Mononuclear cell (primary cell): Measurements from ENCODE around the gene UPB1. TPM values are rescaled to one million over a fixed set of nuclear protein-coding genes. Genes with fewer than 3 reads are reported as not detected.

Experiments
- H3K27me3 ChIP-seq: 2 replicates; pipeline ENCODE4 v1.6.0; 2011; ENCODE audit warnings: low read length, control low read depth; ENCODE audit not compliant: insufficient read depth
- H3K4me1 ChIP-seq: 2 replicates; pipeline ENCODE4 v1.5.1; 2011; ENCODE audit warnings: mild to moderate bottlenecking, low read length, control low read depth; ENCODE audit not compliant: insufficient read depth
- H3K4me3 ChIP-seq: 2 replicates; pipeline ENCODE4 v1.5.1; 2011; ENCODE audit warnings: mild to moderate bottlenecking, low read length, moderate library complexity
- H3K9me3 ChIP-seq: 2 replicates; pipeline ENCODE4 v1.5.1; 2011; ENCODE audit warnings: low read depth, mild to moderate bottlenecking, control low read depth, low read length
- total RNA-seq: library from RNA; depleted of rRNA; stranded (reverse); fragments of >200 nt; gene quantifications from one replicate; pipeline ENCODE4 v1.2.3, GENCODE V29; 2012

UPB1 gene
- total RNA-seq, 1 donor: 3.6 TPM

DNA sequence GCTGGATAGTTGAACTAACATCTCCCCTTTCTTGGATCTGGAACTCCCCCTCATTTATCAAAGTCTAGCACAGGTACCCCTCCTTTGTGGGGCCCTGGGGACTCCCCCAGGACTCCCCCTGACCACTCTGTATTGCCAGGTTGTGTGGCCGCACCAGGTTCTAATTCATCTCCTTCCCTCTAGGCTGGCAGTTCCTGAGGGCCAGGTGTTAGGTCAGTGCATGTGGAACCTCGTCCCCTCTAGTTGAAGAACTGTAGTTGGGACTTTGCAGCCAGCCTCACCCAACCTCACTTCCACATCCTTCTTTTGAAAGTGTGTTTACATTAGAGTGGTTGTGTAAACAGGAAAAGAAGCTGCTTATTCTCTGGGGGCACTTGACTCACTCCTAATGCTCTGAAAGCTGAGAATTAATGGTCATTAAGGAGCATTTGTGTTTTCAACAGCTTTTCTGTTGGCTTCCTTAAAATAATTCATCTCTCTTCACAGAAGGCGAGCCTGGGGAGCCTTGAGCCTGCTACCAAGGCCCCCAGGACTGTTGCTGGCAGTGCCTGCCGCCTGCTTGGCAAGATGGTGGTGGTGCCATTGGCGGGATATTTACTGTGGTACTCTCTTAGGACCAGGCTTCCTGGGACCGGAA, 11.8 kb downstream of the UPB1 start:
- peaks cover 91% of the 10 kb centered on the region for H3K4me1 ChIP-seq
- no peaks in the 10 kb centered on the region for H3K27me3 ChIP-seq
- no peak overlapping the region for H3K4me3 ChIP-seq
- H3K9me3 ChIP-seq: no peaks in the 10 kb centered on the region

DNA sequence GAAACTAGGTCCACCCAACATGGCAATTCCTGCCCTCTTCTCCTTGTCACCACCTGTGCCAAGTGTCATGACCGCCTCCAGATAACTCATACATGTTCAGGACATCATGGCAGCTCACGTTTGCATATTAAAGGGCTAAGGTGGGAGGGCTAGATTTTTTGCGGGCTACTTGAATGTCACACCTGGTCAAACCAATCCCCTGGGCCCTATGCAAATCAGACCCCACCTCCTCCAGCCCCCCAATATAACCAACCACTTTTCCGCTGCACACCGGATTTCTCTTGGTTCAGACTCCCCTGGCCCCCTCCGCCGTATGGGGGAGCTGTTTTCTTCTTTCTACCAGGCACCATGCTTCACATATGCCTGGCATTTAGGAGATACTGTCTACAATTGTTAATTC, 12.6 kb downstream of the UPB1 start:
- Histone ChIP-seq H3K4me1 (peaks cover 93% of the 10 kb centered on the region), H3K4me3 (no peak overlapping the region), H3K9me3 (no peaks in the 10 kb centered on the region), H3K27me3 (no peaks in the 10 kb centered on the region)

DNA sequence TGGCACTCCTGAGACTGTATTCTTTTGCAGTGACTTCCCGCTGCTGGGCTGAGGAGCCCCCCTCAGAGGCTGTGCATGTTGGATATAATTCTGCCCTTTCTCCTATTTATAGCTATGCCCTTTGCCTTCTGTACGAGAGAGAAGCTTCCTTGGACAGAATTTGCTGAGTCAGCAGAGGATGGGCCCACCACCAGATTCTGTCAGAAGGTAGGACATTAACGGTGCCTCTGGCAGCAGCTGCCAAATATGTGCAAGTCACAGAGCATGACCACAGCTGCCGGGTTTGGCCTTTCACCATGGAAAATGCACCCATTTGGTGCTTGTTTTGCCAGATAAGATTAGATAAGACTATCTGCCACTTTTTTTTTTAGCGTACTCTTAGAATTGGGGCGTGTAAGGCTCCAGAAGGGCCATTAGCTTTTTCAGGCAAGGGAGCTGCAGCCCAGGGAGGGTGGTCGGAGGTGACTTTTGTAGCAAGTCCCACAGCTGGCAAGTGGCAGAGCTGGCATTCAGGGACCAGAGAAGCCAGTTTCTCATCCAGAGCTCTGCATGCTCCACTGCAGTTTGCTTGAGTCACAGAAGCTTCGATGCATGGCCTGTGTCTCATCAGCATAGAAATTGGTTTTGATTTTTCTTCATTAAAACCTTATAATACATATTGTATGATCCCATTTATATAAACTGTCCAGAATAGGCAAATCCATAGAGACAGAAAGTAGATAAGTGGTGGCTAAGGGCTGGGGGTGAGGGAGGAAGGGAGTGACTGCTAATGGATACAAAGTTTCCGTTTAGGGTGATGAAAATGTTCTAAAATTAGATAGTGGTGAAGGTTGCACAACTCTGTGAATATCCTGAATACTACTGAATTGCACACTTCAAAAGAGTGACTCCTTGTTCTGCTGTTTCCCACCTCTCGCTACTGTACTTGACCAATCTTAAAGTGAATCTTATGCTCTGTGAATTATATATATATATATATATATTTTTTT, 15.8 kb downstream of the UPB1 start:
- H3K4me3 ChIP-seq: no peak overlapping the region
- H3K4me1 ChIP-seq: peaks cover 91% of the 10 kb centered on the region
- no peaks in the 10 kb centered on the region for H3K9me3 ChIP-seq

DNA sequence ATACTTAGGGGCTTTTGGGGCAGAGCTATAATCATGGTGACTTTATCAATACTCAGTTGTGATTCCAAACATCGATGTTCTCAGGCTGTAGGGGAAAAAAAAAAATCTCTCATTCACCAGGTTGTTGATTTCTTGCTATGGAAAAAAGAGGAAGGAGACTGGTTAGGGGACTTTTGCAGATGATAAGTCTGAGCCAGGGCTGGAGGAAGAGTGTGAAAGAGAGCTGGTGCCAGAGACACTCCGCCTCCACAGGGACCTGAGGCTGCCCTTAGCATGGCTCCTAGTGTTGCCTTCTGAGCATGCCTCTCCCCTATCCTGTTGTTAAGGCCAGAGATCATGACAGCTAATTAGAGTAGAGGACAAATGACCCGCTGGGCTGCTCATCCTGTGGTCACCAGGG, 16.9 kb downstream of the UPB1 start:
- Histone ChIP-seq H3K4me1 (peaks cover 90% of the 10 kb centered on the region), H3K4me3 (no peak overlapping the region), H3K9me3 (no peaks in the 10 kb centered on the region), H3K27me3 (no peaks in the 10 kb centered on the region)

More for the DNA sequence above, 15.8 kb downstream of the UPB1 start:
- H3K27me3 ChIP-seq: no peaks in the 10 kb centered on the region

DNA sequence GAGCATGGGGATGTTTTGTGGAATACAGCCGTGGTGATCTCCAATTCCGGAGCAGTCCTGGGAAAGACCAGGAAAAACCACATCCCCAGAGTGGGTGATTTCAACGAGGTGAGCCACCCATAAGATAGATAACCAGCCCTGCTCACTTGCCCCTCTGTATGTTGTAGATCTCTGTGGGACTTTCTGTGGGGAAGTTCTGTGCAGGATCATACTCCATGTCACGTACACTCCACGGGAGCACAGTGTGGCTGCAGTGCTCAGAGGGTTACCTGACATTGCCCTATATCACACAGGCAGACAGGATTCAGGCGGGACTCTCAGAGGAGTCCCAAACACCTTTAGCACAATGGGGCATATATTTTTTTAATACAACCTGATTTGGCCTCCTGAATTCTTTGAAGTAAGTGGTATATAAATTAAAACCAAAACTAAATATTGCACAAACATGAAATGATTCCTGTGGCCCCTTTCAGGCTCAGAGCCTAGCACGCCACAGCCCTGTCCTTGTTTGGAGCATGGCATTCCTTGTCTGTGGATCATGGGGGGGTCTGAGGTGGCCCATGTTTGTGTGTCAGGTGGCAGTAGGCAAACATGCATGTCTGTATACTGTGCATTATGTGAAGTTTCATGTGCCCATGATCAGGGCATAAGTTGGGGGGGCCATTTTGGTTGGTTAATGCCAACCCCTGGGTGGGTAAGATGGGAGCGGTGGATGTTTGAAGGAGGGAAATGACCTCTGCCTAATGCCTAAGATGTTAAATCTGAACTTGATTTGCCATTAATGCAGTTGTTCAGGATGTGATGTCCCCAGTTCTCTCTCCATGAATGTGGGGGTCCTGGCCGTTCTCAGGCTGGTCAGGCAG, 18.5 kb downstream of the UPB1 start:
- no peaks in the 10 kb centered on the region for H3K27me3 ChIP-seq
- H3K9me3 ChIP-seq: no peaks in the 10 kb centered on the region
- H3K4me1 ChIP-seq: peaks cover 83% of the 10 kb centered on the region
- H3K4me3 ChIP-seq: no peak overlapping the region

DNA sequence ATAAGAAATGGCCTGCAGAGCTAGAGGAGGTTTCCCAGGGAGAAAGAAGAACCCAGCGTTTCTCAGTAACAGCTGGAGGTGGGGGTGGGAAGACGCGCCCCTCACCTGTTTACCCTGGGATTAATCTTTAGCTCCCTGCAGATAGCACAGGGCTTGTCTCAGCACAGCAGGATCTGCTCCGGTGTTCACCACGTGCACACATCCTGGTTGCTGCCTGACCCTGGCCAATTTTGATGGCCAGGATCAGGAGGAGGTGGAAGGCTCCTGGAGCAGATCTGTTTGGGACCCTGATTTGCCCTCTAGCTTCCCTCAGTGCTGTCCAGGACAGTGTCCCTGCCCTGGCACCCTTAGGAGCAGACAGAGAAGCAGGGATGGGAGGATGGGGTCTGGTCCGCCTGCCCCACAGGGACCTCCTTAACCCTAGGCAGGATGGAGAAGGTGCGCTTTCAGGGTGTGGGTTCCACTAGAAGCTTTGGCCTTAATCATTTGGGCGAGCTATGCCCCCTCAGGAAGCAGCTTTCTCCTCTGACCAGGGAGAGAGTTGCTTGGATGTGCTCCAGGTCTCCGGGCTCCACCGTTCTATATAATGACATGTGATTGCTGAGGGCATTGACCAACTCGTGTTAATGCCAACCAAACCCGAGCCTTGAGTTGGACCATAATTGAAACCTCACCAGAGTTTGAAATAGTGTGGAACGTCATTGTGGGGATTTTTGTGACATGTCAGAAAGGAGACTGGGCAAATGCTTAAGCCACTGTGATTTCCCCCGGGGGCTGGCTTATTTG, 19.3 kb downstream of the UPB1 start:
- Histone ChIP-seq H3K4me3 (no peak overlapping the region), H3K27me3 (no peaks in the 10 kb centered on the region), H3K4me1 (peaks cover 79% of the 10 kb centered on the region), H3K9me3 (no peaks in the 10 kb centered on the region)

DNA sequence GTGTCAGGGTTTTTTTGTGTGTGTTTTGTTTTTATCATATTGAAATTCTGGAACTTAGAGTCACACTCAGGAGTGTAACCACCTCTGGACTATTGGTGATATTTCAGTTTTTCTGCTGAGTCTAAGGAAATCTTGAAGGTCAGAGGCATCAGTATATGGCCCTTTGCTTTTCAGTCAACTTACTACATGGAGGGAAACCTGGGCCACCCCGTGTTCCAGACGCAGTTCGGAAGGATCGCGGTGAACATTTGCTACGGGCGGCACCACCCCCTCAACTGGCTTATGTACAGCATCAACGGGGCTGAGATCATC, 19.9 kb downstream of the UPB1 start:
- Histone ChIP-seq H3K9me3 (no peaks in the 10 kb centered on the region), H3K4me3 (no peak overlapping the region), H3K4me1 (peaks cover 79% of the 10 kb centered on the region), H3K27me3 (no peaks in the 10 kb centered on the region)

DNA sequence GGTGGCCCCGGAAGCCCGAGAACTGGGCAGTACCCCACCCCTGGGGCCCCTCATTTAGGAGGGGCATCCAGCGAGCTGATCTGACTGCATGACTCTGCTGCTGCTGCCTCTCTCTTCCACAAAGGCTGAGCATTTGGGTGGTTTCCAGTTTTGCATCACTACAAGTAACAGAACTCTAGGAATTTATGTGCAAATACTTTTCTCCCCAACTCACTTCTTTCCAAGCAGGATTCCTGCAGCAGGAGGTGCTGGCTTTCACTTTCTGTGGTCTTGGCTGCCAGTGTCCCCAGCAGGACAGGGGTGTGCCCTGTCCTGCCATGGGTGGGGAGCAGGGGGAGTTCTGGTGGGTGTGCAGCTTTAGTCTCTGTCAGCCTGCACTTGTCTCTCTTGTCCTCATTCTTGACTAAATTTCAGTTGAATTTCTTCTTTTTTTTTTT, 21.2 kb downstream of the UPB1 start:
- no peaks in the 10 kb centered on the region for H3K9me3 ChIP-seq
- no peak overlapping the region for H3K4me3 ChIP-seq
- no peaks in the 10 kb centered on the region for H3K27me3 ChIP-seq
- peaks cover 72% of the 10 kb centered on the region for H3K4me1 ChIP-seq

DNA sequence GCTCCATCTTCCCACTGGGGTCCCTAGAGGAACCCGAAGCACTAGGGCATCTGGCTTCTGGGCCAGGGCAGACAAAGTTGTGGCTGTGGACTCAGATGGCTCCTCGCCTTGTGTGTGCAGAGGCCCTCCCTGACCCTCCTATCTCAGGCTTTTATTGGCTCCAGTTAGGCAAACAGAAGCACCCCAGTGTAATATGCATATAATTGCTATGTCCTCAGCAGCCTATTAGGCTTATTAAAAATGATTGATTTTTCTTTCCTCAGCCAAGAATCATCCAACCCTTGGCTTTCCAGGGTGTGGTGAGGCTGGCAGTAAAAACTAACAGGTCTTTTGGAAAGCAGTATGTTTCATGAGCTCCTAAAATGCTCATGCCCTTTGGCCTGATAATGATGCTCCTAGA, 22.3 kb downstream of the UPB1 start:
- no peaks in the 10 kb centered on the region for H3K27me3 ChIP-seq
- H3K4me1 ChIP-seq: peaks cover 70% of the 10 kb centered on the region
- no peak overlapping the region for H3K4me3 ChIP-seq
- no peaks in the 10 kb centered on the region for H3K9me3 ChIP-seq

DNA sequence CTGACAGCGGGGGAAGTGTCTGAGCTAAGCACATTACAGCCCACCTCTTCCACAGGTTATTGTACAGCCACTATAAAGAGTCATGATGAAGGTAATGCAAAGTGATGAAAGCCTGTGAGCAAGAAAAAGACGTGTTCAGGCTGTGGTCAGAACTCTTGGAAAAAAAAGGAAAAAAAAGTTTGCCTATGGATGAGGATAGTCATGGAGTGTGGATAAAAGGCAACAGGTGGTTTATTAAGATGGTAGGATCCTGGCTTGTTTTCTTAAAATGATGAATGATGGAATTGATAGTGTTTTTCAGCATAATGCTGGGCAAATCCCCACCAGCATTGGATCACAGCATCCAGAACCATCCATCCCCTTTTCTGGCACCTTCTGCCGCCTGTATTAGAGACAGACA, 23.1 kb downstream of the UPB1 start:
- Histone ChIP-seq H3K9me3 (no peaks in the 10 kb centered on the region), H3K4me1 (peaks cover 62% of the 10 kb centered on the region)

DNA sequence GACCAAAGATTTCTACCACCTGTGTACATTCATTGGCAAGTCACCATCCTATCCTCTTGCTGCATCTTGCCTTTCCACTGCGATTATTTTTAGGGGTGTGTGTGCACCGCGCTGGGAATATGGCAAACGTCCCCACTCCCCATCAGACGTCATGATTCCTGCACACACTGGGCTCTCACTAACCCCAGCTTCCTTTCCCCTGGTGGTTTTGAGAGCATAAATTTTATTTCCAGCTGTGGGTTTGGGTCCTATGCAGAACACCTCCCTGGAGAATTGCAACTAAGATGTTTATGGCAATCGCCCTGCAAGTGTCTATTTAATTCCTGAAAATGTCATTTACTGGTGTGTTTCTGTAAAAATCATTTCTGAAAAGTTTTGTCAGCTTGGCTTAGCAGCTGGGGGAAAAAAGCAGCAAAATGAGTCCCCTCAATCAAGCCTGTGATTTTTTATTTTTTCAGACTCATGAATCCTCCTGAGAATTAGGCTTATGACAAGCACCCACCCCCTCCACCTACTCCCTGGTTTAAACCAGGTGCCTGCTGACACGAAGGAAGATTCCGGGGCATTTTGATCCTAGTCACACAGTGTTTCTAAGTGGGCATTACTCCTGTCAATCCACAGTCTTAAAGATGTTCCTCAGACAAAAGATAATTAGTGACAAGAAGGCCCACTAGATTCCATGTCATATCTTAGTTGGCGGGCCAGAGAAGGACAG, 23.8 kb downstream of the UPB1 start:
- H3K4me3 ChIP-seq: no peak overlapping the region
- H3K4me1 ChIP-seq: peaks cover 55% of the 10 kb centered on the region
- H3K9me3 ChIP-seq: no peaks in the 10 kb centered on the region
- H3K27me3 ChIP-seq: no peaks in the 10 kb centered on the region

More for the DNA sequence above, 23.1 kb downstream of the UPB1 start:
- H3K27me3 ChIP-seq: no peaks in the 10 kb centered on the region
- no peak overlapping the region for H3K4me3 ChIP-seq

DNA sequence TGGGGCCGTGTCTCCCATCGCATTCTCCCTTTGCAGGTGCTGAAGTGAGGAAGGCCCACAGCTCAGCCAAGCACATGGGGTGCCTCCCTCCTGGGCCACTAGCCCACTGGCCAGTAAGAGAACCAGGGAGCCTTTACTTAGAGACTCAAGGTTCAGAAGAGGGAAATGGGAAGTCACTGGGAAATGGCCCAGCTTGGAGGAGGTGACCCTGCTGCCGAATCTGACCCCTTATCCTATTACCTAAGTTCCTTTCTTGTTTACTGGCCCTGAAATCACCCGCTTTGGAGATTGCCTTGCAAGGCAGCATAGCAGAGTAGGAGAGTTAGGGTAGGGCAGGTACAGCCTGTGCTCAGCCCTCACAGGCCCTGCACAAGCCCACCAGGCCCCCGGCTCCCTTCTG, 24.4 kb downstream of the UPB1 start:
- no peak overlapping the region for H3K4me3 ChIP-seq

DNA sequence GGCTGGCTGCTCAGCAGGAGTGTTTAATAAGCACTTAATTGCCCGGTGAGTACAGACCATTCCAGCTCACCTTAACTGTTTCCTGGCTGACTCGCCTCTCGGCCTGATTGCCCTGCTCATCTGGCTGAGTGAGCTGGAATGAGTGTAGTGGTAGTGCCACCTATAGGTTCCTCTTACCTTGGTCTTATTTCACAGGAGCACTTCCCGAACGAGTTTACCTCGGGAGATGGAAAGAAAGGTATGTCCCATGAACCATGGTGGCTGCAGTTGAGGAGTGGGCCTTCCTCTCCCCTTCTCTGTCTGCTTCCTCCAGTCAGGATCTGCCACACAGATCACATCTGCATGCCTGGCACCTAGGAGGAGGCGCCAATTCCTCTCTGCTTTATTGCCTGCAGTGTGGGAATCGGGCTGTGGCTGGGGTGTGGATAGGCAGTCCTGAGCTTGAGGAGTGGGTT, 26.7 kb downstream of the UPB1 start:
- Histone ChIP-seq H3K27me3 (no peaks in the 10 kb centered on the region), H3K9me3 (no peaks in the 10 kb centered on the region), H3K4me1 (peaks cover 37% of the 10 kb centered on the region), H3K4me3 (no peak overlapping the region)

More for the DNA sequence above, 24.4 kb downstream of the UPB1 start:
- Histone ChIP-seq H3K27me3 (no peaks in the 10 kb centered on the region), H3K4me1 (peaks cover 50% of the 10 kb centered on the region), H3K9me3 (no peaks in the 10 kb centered on the region)

DNA sequence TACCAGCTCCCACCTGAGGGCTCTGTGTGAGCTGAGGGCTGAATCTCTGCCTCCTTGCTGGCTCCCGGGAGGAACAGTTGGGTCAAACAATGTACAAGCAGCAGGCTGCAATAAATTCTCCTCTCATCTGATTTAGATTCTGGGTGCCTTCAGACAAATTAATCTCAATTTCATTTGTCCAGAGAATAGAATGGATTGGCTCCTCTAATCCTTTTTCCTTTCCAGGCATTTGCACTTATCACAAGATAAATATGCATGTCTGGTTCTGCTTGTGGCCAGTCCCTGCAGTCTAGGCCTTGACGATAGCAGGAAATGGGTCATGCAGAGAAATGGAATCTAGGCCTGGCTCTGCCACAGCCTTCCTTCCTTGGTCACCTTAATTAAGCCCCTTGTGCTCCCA, 28.7 kb downstream of the UPB1 start:
- Histone ChIP-seq H3K27me3 (no peaks in the 10 kb centered on the region), H3K4me1 (peaks cover 30% of the 10 kb centered on the region), H3K9me3 (no peaks in the 10 kb centered on the region), H3K4me3 (no peak overlapping the region)
